Panc1 (cell line): ENCODE results near the gene NCOA4.

Experiments used
- CTCF ChIP-seq: fragments of 450-650 bp; IDR thresholded peaks from 2 replicates; pipeline ENCODE4 v1.5.1; 2017; ENCODE audit warnings: mild to moderate bottlenecking
- POLR2AphosphoS5 ChIP-seq: IDR thresholded peaks from 2 replicates; pipeline ENCODE4 v1.6.1; 2012; ENCODE audit warnings: mild to moderate bottlenecking, low read depth, low read length, moderate library complexity
- SIN3A ChIP-seq: IDR thresholded peaks from 2 replicates; pipeline ENCODE4 v1.6.1; 2012; ENCODE audit warnings: low read depth, mild to moderate bottlenecking, low read length, moderate library complexity, borderline replicate concordance; ENCODE audit not compliant: insufficient read depth

GRCh38 chr10:46037107-46037825 lies 6.8 kb upstream of the NCOA4 start:
- no peak for TF ChIP-seq CTCF
- no peak for TF ChIP-seq SIN3A
- TF ChIP-seq POLR2AphosphoS5 = no peak
